HG03139 (cell line): Measurements from ENCODE around the gene CCSER1.

Experiments
- ATAC-seq: cut with Tn5 transposase; IDR thresholded peaks from one replicate; pipeline ENCODE4 v1.9.1; 2021; ENCODE audit not compliant: unreplicated experiment

CCSER1 gene

DNA sequence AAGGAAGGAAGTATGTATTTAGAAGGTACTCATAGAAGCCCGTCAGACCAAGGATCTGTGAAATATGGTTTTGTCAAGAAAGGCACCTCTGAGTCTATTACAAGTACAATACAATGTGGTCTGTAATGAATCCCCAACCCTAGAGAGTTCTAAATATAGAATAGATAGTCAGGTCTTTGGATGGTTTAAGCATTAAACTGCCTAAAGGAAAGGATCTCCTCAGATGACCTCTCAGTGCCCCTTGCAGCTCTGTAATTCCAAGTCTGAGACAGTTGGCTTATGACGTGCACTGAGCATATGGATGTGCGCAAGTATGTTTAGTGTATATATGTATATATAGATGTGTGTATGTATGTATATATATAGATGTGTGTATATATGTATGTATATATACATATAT, 62.0 kb downstream of the CCSER1 start:
- no peak for ATAC-seq

- ATAC-seq, result no peak
Observed at GRCh38 chr4:90189946-90190345, 62.8 kb downstream of the CCSER1 start.

- no peak for ATAC-seq
Observed at GRCh38 chr4:90190525-90190924, 63.3 kb downstream of the CCSER1 start.

DNA sequence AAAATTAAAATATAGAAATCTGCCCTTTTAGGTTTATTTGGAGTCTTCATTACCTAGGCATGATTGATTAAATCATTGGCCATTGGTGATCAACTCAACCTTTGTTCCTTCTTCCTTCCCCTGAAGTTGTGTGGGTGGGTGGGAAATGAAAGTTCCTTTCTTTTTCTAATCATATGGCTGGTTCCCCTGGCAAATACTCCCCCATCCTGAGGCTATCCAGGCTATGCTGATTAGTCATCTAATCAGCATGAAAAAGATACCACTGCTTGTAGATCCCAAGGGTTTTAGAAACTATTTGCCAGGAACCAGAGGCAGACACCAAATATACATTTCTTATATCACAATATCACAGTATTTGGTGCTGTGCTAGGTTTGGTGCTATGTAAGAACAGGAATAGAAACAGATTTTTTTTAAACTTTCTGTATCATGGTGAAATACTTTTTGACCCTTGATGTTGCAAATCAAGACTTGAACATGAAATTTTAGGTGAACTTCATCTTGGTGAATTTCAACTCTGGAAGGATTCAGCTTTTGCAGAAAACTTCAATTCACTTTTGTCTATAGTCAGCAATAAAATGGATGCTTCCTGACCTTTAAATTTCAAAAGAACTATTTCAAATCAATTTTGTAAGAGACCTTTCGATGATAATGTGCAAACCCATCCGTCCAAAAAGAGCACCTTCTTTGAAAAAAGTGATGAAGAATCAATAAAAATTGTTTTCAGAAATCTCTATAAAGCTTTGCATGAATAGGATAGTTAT, 71.1 kb downstream of the CCSER1 start:
- no peak for ATAC-seq

DNA sequence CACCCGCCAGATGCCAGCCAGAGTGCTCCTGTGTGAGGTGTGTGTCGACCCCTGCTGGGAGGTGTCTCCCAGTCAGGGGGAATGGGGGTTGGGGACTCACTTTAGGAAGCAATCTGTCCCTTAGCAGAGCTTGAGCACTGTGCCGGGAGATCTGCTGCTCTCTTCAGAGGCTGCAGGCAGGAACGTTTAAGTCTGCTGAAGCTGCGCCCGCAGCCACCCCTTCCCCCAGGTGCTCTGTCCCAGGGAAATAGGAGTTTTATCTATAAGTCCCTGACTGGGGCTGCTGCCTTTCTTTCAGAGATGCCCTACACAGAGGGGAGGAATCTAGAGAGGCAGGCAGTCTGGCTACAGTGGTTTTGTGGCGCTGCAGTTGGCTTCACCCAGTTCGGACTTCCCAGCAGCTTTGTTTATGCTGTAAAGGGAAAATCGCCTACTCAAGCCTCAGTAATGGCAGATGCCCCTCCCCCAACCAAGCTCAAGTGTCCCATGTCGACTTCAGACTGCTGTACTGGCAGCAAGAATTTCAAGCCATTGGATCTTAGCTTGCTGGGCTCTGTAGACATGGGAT, 80.8 kb downstream of the CCSER1 start:
- no peak for ATAC-seq

DNA sequence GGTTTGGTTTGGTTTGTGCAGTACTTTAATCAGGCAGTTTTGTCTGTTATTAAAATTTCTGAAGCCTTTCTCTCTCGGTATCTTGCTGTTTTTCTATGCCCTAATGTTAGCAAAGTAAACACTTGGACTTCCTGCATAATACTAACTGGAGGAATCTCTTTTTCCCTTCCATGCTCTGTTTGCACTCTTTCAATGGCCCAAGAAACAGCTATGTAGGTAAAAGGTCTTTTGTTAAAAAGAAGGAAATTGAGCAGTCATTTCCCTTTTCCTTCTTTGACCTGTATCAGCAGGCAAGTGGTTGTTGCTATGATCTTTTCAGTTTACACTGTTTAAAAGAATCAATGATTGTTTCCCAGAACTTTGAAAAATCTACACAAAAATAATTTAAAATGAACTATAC, 82.7 kb downstream of the CCSER1 start:
- ATAC-seq, result no peak

DNA sequence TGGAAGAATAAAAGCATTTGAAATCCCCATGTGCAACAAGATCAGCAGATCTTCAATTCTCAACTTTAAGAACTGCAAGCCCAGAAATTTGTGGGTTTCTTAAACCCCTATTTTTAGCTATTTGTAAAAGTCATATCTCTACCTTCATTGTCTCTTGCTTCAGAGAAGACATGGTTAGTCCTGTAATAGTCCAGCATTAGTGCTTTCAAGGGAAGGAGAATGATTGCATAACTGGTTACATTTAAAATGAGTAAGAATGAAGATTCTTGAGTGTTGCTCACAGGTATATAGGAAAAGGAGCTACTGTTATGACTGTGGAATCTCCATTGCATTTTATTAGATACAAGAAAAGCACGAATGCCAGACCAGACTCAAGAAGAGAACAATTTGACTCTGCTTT, 84.0 kb downstream of the CCSER1 start:
- ATAC-seq, result no peak

- no peak for ATAC-seq
Observed at GRCh38 chr4:90215286-90215685, 88.1 kb downstream of the CCSER1 start.

- no peak for ATAC-seq
Observed at GRCh38 chr4:90219822-90220221, 92.6 kb downstream of the CCSER1 start.

DNA sequence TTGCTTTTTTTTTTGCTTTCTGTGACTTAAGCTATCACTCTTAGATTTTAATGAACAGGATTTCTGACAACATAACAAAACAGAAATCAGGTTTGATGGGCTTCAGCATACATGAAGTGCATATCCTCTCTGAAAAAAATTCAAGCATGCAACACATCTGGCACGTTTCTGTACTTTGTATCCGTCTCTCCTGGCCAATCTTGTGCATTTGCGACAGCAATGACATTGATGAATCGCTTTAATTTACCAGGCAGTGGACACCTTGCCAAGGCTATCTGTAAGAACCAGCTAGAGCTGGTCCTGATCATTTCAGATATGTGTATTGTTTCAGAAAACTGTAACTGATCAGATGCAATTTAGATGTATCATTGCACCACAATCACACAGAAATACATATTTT, 93.3 kb downstream of the CCSER1 start:
- no peak for ATAC-seq

GRCh38 chr4:90226734-90227133, 99.5 kb downstream of the CCSER1 start:
- ATAC-seq, result no peak

- ATAC-seq, result no peak
Observed at GRCh38 chr4:90227177-90227576, 100.0 kb downstream of the CCSER1 start.

- no peak for ATAC-seq
Observed at GRCh38 chr4:90234916-90235547, 107.8 kb downstream of the CCSER1 start.

- no peak for ATAC-seq
Observed at GRCh38 chr4:90237751-90238530, 110.7 kb downstream of the CCSER1 start.

GRCh38 chr4:90240333-90240732, 113.1 kb downstream of the CCSER1 start:
- ATAC-seq, result no peak

GRCh38 chr4:90241008-90241407, 113.8 kb downstream of the CCSER1 start:
- ATAC-seq, result no peak

DNA sequence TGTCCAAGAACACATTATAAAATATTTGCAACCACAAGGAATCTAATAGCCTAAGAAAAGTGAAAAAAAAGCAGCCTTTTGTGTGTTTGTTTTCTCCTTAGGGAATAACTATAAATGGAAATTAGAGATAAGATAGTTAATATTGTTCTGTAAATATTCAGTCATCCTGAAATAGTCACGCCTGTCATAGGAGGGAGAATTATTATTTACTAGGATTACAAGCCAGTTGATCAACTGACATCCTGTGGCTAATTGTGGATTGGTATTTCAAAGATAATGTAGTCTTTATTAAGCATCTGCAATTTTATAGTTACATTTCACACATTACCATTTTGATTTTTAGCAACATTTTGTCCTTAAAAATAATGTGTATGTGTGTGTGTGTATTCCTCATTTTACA, 118.6 kb downstream of the CCSER1 start:
- ATAC-seq, result no peak

DNA sequence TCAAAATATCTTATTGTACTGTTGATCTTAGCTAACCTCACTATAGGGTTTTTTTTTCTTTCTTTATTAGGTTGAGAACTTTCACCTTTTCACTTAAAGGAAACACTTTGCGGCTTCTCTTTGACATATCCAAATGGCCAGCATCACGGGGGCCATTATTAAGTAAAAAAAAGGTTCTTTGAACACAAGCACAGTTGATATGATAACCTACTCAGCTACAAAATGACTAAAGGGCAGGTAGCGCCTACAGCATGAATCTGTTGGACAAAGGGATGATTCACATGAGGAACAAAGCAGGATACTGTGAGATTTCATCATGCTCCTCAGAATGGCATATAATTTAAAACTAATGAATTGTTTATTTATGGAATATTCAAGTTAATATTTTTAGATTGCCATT, 119.6 kb downstream of the CCSER1 start:
- no peak for ATAC-seq

DNA sequence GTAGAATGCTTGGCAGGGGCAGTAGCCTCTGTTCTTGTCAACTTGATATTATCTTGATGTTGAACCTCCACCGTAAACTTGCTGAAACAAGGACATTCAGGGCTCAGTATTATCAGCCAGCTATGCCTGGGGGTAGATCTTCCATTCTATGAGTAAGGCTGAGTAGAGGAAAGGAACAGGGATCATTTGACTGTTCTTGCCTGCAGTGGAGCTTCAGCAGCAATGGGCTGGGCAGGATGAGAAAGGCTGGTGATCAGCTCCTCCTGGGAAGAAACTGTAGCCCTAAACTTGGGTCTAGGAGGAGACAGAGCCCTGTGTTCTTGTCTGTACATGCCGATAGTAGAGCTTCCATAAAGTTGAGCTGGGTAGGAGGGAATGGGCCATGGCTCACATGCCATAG, 127.2 kb downstream of the CCSER1 start:
- ATAC-seq, result no peak

DNA sequence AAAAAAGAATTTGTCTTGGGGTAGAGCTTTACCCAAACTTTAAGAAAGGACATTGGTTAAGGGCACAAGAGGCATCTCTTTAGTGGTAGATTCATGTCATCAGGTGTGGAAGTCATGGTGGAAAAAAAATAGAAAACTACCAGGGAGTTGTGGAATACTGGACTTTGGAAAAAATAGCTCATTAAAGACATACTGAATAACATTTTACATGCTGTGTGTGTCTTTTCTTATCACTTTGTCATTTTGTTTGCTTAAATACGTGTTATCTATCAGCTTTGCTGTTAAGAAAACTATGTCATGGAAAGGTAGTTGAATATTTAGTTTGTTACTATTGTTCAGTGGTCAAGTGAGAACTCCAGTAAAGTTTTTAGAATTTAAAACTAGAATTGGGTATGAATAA, 147.0 kb downstream of the CCSER1 start:
- ATAC-seq, result no peak

DNA sequence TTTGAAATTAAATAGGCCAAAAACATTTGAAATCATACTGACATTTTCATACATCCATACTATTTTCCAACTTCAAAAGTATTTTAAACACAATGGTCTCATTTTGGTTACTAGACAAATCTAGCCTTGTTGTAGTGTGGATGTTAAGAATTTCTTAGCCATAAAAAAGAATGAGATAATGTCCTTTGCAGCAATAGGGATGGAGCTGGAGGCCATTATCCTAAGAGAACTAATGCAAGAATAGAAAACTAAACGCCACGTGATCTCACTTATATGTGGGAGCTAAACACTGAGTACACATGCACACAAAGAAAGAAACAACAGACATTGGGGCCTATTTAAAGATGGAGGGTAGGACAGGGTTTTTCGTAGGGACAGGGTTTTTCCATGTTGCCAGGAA, 153.8 kb downstream of the CCSER1 start:
- ATAC-seq, result no peak
